AML-193 (cell line): ENCODE data around the gene GRIK4.

Experiments used
- DNase-seq, 2 experiments: peaks; one replicate each; lab custom pipeline; 2025; lab: John Stamatoyannopoulos, UW

GRIK4 gene

GRCh38 chr11:120956710-120957495, 445.4 kb downstream of the GRIK4 start:
- DNase-seq = peak; percentile 50 to 55

- DNase-seq = no peak
These were observed 446.6 kb downstream of the GRIK4 start for GRCh38 chr11:120958185-120958584.

GRCh38 chr11:120959189-120959588, 447.6 kb downstream of the GRIK4 start:
- no peak for DNase-seq

- no peak for DNase-seq
These were observed 453.3 kb downstream of the GRIK4 start for GRCh38 chr11:120964857-120965256.

- no peak for DNase-seq
These were observed 455.3 kb downstream of the GRIK4 start for GRCh38 chr11:120966840-120967239.

GRCh38 chr11:120969993-120970392, 458.4 kb downstream of the GRIK4 start:
- no peak for DNase-seq

GRCh38 chr11:120971825-120972224, 460.3 kb downstream of the GRIK4 start:
- DNase-seq = no peak

GRCh38 chr11:120972621-120973020, 461.1 kb downstream of the GRIK4 start:
- DNase-seq = no peak

- no peak for DNase-seq
These were observed 462.0 kb downstream of the GRIK4 start for GRCh38 chr11:120973501-120973900.

- DNase-seq = no peak
These were observed 462.9 kb downstream of the GRIK4 start for GRCh38 chr11:120974466-120974865.

- DNase-seq = no peak
These were observed 463.4 kb downstream of the GRIK4 start for GRCh38 chr11:120974965-120975364.

- DNase-seq = no peak
These were observed 466.0 kb downstream of the GRIK4 start for GRCh38 chr11:120977266-120978137.

- DNase-seq = no peak
These were observed 467.2 kb downstream of the GRIK4 start for GRCh38 chr11:120978701-120979100.

- peak in 1 of 2 experiments; percentile 22 for DNase-seq
These were observed 474.4 kb downstream of the GRIK4 start for GRCh38 chr11:120985718-120986569.

- DNase-seq = no peak
These were observed 477.1 kb downstream of the GRIK4 start for GRCh38 chr11:120988603-120989002.

GRCh38 chr11:120991830-120992686, 480.5 kb downstream of the GRIK4 start:
- no peak for DNase-seq

- no peak for DNase-seq
These were observed 482.7 kb downstream of the GRIK4 start for GRCh38 chr11:120994091-120994859.

GRCh38 chr11:120995184-120995583, 483.6 kb downstream of the GRIK4 start:
- DNase-seq = no peak

- DNase-seq = no peak
These were observed 485.4 kb downstream of the GRIK4 start for GRCh38 chr11:120996973-120997372.

- no peak for DNase-seq
These were observed 487.0 kb downstream of the GRIK4 start for GRCh38 chr11:120998581-120998980.
